Stimulated activated CD4-positive, alpha-beta T cell treated with anti-CD3 and anti-CD28 coated beads, TNF-alpha, amount 100 ng/mL, for 24 hours (primary cell): Measurements from ENCODE around the gene SEMA5A.

Experiments
- DNase-seq, 3 experiments: peaks; one replicate each; pipeline ENCODE4 v3.0.0-alpha.2; 2020; ENCODE audit warnings: low read depth in 3 of 3

The SEMA5A gene

DNA sequence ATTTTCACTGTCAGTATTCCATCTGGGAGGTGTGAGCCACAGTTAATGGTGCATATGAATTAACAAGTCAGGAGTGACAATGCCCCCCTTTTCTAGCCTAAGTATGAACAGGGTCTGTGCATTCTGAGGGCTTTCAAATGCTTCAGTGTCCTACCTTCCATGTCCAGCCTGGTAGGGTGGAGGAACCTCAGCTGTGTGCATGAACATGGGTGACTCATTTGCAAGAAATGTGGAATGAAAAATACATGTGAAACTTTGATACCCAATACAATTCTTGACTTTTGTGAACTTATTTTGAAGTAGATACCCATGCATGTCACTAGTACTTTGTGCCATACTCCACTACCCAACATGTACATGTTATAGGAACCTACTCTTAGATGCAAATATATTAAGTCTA is 375.8 kb downstream of the SEMA5A start:
- DNase-seq = no peak

DNA sequence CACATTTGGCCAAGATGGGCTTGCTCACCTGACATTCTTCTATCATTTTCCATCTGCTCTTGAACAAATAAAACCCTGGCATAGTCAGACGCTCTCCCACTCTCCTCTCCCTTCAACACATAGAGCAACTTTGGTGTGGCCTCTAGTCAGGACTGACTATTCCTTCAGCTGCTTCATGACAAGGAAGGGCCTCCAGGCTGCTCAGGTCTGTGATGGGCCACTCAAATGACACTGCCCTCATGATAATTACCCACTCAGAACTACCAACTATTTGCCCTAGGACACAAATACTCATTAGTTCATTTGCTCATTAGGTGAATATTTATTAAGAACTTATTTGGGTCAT is 376.3 kb downstream of the SEMA5A start:
- no peak for DNase-seq

DNA sequence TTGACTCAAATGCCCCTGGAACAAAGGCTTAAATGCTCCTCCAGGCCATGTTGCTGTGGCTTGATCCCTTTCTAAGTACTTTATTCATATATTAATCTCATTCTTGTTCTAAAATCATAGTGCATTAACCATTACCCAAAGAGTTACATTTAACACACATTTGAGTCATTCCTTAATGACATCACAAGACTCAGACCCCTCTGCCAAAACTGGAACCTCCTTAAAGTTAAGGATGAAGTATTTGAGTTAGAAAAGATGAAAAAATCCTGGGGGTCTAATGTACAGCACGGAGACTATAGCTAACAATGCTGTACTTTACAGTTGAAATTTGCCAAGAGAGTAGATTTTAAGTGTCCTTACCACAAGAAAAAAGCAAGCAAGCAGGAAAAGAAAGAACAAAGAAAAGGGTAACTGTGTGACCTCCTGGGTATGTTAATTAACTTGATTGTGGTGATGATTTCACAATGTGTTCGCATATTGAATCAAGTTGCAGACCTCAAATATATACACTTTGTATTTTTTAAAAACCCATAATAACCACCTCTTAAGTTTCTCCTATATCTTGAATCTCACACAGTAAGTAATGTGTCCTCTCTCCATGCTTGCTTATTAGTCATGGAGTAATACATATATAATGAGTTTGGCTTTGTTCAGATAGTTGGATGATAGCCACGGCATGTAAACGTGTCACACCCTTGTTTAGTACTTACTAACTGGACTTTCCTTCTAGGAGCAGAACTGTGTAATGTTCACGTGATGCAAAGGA is 376.9 kb downstream of the SEMA5A start:
- DNase-seq = no peak

DNA sequence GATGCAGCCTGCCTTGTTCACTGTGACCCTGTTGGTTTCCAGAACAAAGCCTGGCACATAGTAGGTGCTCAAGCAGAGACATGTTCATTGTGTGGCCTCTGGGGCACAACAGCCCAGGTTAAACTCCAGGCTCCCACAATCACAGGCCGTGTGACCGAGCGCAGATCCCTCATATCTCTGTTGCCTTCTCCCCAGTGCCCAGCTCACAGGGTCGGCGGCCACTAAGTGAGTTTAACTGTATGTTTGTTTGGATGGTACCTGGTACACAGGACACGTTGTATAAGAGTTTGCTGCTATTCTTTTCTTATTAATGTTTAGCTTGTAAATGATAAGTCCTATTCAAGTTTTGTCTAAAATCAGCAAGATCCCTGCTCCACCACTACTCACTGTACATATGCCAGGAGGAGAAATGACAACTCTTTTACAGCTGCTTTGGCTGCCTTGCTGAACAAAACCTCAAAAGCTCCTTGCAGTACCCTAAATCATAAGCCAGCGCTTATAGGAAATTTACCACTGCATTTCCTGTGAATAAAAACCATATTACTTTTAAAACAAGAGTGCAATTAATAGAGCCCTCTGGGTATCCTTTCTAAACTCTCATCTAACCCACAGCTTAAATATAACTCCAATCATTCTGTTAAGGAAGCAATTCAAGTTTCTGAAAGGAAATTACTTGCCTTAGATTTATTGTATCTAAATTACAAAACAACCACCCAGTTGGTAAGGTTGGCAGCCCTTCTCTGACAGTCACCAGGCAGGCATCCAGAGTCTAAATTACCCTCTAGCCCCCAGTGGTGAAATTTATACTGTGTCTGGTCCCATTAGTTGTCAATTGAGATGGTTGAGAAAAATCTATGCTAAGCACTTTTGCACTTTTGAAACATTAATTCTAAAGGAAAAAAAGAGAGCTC is 379.4 kb downstream of the SEMA5A start:
- no peak for DNase-seq

DNA sequence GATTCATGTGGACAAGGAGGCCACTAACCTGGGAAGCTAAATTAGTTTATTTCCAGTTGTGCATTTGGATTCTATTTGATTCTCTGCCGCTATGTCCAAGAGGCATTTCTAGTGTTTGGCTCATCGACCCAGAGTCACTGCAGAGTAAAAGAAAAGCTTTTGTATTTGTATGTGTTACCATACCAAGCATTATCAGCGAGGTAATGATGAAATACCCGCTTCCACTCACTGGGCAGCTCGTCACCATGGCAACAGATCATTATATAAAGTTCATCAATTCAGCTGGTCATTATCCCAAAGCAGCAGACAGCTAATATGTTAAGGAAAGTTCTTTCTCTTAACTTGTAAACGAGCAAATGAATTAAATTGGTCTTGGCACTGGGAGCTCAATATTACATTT is 380.3 kb downstream of the SEMA5A start:
- no peak for DNase-seq

DNA sequence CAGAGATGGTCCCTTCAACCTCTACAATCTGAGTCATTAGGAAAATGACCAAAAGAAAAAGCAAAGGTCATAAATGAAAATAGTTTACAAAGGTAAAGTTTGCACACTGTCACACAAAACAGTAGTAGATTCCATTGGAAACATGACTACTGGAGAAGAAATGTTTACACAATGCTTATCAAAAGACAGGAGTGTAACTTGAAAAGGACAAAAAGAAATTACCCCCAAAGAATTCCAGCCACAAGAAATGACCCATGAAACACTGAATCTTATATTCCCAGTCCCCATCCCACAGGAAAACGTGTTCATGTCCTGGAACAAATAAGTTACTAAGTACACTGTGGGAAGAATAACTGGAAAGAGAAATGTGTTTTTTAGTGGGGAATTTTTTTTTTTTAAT is 385.1 kb downstream of the SEMA5A start:
- no peak for DNase-seq

DNA sequence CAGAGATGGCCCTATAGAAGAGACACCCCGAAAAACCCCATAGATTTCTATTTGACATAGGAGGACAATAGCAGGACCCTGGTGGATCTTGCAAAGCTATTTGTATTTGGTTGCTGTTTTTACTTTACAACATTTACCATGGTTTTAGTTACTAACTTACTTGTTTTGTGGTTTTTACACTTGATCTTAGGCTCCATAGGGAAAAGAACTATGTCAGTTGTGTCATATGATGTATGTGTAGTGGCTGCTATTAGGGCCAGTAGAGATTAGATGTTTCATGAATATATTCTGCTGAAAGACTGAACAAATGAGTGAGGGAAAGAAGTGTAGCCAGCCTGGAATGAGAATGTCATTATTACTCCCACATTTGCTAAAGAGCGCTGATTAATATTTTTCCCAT is 388.1 kb downstream of the SEMA5A start:
- no peak for DNase-seq

DNA sequence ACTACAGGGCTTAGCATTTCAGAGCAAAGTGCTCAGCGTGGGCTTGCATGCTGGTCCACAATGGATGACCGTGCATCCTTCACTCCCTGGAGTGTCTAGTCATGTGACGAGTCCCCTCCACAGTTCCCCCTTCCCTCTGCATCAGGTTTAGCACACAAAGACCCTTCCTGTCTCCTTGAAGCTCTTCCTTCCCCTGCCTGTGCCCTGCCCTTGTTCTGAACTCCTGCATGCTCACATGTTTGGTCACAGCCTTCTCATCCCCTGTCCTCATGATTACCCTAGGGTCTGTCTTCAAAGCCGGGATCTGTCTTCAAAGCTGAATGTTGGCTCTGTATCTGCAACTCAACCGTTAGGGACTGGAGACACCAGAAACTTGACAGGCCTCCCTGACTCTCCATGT is 388.9 kb downstream of the SEMA5A start:
- DNase-seq = no peak

DNA sequence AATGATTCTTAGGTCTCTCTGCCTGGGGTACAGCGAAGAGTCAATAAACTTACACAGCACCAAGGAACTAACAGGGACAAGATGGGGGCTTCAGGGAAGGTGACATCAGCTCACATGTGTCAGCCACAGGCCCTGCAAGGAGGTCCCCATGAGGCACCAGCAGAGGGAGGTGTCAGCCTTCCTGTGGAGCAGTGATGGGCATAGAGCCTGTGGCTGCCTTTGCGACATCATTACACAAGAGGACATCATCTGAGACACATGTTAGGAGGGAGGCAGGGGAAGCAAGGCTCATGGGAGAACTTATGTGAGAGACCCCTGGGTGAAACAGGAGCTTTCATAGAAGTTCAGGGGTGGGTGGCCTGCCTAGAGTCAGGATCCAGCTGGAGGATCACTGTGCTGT is 389.6 kb downstream of the SEMA5A start:
- no peak for DNase-seq

DNA sequence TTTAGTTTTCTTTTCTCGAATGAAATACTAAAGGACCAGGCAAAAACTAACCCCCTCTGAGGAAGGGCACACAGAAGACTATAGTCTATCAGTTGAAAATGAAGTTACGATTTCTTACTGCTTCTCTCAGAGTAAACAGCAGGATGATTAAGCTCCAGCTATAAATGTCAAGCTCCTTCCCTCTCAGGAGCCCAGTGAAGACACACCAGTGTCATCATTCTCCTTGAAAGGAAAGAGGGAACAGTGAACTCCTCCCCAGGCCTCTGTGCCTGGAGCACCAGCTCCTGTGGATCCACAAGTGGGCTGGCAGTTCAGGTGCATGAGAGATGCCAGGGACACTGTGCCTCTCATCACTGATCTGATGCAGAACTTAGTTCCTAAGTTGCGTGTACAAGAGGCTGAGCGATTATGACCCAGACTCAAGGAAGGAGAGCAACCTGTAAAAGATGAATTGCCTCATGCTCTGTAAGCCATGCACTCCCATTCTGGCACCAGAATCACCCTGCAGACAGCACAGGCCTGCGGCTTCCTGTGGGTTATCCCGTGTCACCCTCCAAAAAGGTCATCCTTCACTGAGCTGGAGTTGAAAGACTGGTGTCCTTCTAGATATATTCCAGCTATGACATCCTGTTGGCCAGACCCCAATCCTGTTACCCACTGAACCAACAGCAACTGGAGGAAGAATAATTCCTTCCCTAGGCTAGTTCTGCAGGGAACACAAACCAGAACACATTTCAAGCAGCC is 394.0 kb downstream of the SEMA5A start:
- DNase-seq = no peak

DNA sequence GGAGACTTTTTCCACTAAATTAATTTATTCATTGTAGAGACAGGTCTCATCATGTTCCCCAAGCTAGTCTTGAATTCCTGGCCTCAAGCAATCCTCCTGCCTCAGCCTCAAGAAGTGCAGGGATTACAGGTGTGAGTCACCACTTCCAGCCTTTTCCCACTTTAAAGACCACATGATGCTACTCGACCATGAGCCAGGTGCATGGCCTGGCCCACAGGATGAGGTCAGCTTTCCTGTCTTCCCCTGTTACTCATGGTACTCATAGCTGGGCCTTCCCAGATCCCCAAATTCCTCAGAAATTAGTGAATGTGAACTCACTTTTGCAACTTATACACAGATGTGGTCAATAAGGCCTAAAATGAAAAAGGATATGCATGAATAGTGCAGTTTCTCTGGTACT is 395.9 kb downstream of the SEMA5A start:
- DNase-seq = no peak

DNA sequence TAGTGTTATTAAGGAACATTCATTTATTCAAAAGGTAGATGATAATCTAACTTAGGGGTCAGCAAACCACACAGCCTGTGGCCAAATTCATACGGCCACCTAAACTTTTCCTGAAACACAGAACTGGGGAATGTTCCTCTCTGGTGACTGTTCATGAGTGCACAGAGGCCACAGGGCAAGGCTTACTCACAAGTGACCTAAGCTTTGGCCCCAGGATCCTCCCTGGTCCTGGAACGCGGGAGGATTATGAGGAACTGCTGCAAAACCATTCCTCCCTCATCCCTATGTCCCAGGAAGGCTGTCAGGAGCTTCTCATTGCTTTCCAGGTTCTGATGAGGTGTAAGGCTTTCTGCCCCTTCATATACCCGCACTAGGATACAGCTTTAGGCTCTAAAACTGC is 397.6 kb downstream of the SEMA5A start:
- no peak for DNase-seq

DNA sequence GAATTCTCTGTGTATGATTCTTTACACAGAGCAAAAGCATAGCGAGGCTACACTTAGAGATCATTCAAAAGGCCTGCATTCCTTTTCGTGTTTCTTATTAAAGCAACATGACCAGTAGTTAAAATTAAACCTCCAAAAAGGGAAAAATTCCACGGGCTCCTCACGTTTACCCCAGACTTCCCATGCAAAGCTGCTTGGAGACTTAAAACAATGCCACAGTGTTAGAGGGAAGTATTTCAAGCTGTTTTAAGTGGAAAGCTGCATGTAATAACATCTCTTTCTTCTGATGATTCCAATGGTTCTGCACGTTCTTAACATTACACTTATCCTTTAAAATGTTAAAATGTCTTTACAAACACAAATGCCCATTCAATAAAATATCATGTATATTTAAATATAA is 405.2 kb downstream of the SEMA5A start:
- no peak for DNase-seq

DNA sequence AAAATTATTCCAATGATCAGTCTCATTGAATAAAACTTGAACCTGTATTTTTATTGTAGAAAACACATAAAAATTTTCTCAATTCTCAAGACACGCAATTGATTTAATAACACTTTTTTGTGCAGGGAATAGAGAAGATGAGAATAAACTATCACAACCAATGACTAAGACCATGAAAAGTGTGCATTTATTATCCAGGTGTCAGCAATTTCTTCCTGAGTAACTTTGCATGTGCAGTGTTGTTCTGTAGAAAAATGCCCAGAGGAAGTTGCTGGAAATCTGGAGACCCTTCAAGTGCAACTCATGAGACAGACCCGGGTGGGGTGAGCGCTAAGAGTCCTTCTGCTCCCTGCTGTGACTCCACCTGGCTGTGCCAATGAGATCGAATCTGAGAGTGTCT is 405.7 kb downstream of the SEMA5A start:
- DNase-seq = no peak

DNA sequence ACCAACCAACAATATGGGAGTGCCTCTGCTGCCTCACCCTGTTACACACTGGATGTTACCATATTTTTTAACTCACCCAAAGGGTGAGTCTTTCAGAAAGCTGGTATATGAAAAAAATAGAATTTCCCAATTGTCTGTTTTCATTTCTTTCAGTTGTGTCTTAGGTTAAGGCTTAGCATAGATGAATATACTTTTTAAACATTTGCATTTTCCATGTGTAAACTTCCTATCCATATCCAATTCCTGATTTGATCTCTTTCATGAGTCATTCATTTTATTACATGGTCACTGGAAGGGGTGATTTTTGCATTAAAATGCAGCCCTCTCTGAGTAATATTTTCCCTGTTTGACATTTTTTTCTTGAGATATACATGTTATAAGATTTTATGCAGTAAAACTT is 406.5 kb downstream of the SEMA5A start:
- DNase-seq = no peak

DNA sequence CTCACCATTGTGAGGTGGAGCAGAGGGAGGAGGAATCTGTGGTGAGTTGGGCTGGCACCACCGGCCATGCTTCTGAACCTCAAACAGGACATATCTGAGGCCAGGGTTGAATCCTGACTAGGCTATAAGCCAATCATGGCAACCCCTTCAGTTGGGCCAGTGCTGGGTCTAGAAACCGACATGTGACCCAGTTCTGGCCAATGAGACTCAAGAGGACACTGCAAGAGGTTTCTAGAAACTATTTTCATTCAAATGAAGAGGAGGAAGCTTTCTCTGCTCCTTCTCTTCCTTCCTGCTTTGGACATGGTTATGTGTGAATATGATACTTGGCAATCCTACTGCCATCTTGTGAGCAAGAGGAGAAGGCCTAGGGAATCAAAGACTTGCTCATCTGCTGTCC is 417.7 kb downstream of the SEMA5A start:
- DNase-seq = no peak

DNA sequence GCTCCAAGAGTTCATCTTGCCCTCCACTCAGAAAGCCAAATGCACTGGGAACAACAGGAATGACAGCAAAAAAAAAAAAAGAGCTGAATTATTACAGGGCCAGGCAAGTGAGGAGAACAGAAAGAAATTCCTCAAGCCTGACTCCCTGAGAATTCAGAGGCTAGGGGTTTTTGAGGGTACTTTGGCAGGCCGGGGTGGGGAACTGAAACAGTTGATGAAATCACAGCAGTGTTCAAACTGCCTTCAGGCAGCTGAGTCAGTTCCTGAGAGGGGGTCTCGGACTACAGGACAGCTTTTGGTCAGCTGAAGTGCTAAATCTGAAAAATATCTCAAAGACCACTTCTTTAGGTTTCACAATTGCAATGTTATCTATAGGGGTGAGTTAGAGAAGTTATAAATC is 419.4 kb downstream of the SEMA5A start:
- no peak for DNase-seq

DNA sequence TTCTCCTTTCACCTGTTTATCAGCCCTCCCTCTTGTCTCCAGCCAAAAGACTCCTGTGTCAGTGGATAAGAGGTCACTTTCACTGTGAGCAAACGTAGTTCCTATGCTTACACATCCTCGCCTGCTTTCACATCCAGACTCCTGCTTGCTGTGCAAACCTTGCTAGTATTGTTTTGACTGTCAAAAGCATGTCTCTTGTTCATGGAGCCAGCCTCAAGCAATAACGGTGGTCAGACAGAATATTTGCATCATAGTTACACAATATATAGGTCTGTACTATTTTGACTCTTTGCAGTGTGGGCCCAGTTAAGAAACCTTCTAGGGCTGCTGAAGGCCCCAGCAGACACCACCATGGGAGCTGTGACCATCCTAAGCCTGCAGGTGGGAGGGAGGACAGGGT is 420.0 kb downstream of the SEMA5A start:
- no peak for DNase-seq

DNA sequence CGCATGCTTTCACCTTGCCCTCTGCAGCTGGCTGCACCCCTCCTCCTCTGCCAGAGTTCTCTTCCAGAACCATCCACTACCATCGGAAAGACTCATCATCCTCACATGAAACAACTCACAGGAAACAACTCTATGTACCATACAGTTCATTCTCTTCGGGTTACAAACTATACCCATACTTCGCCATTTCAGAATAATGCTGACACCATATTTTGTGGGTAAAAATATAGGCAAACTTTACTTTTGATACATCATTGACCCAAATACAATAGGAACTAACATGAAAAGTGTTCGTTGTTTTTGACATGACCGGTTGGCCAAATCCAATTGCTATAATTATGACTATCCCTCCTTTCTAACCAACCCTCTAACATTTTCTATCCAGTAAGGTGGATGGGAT is 421.0 kb downstream of the SEMA5A start:
- DNase-seq = no peak

DNA sequence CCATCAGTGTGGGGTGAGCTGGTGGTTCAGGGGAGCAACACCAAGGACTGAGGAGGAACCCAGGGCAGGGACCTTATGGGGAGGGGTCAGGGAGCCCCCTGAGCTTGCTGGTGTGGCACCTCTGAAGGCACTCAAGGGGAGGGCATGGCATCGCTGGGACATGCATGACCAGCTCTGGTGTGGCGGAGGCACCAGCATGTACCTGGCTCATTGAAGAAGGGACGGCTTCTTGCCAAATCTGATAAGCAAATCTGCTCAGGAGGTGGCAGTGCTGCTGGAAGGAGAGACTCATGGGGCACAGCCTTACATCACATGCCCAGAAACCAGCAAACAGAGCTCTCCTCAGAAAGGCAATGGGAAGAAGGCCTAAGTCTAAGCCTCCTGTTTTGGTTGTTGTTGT is 421.8 kb downstream of the SEMA5A start:
- DNase-seq = no peak

DNA sequence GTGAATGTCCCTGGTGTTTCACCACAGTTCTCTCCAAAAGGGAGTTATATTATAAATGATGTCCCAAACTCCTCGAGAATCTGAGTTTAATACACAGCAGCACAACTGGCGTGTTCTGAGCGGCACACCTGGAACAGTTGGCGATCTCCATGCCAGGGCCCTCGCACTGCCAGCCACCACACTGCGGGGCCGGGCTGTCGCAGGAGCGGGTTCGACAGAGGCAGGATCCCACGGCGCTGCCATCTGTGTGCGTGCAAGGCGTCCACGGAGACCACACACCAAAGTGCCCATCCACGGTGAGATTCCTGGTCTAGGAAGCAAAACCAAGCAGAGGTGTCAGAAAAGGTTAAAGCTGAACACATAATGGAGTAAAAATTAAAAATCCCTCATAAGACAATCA is 423.3 kb downstream of the SEMA5A start:
- DNase-seq = no peak

DNA sequence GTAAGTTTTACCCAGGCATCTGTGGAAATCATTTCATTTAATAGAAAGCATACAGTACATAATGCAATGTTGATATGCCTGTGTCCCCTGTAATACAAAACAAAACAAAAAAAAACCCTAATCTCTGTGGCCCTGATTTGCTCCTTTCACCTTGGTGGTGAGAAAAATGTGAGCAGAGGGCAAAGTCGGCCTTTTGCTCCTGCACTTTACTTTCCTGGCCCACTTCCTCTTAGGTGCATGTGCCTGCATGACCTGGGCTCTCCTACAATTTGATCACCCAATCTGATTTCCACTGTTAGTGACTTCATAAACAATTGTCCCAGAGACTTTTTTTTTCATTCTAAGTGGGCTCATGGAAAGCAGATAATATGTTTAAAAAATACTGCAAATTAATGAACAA is 424.3 kb downstream of the SEMA5A start:
- DNase-seq = no peak

DNA sequence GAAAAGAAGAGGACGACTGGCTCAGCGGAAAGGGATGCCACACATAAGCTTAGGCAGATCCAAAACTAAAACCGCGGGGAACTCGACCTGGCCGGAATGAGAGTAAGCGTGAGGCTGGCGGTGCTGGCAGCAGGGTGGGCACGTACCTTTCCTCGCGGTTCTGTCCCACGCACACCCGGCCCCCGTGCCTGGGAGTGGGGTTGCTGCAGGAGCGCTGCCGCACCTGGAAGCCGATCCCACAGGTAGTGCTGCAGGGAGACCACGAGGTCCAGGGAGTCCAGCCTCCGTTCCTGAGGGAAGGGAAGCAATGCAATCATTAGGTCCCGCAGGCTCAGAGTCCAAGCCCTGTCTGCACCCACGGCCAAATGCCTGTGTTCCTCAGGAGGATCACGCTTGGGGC is 427.0 kb downstream of the SEMA5A start:
- no peak for DNase-seq
